Natural killer cell (primary cell): ENCODE measurements around the gene R3HDM1. TPM values are rescaled to one million over a fixed set of nuclear protein-coding genes. Genes with fewer than 3 reads are reported as not detected.

Experiments used
- ATAC-seq, 3 donors: fragments of 150-1000 bp in 2 of 3; fragments of 200-7000 bp in 1 of 3; cut with Tn5 transposase; 1 replicate in 1 of 3; 2 replicates in 2 of 3; pipeline ENCODE4 v1.10.0; 2021; ENCODE audit warnings: mild to moderate bottlenecking in 2 of 3, moderate library complexity in 2 of 3
- DNase-seq, 2 donors: peaks; one replicate each; pipeline versions ENCODE4 v3.0.0 to v3.0.0-alpha.2; 2013 to 2021; ENCODE audit warnings: mixed read lengths in 1 of 2
- H3K27ac ChIP-seq: one replicate; pipeline ENCODE4 v1.5.1; 2013; ENCODE audit warnings: mild to moderate bottlenecking, low read length
- H3K27me3 ChIP-seq: one replicate; pipeline ENCODE4 v1.6.1; 2013; ENCODE audit warnings: low read length; ENCODE audit not compliant: control insufficient read depth, insufficient read depth
- H3K36me3 ChIP-seq: one replicate; pipeline ENCODE4 v1.6.1; 2013; ENCODE audit warnings: low read length; ENCODE audit not compliant: control insufficient read depth, insufficient read depth
- H3K4me1 ChIP-seq: one replicate; pipeline ENCODE4 v1.6.1; 2013; ENCODE audit warnings: low read length; ENCODE audit not compliant: control insufficient read depth, insufficient read depth
- H3K4me3 ChIP-seq: one replicate; pipeline ENCODE4 v1.5.1; 2013; ENCODE audit warnings: low read length
- H3K9me3 ChIP-seq: one replicate; pipeline ENCODE4 v1.6.1; 2013; ENCODE audit warnings: low read length; ENCODE audit not compliant: control insufficient read depth, insufficient read depth
- H3K27ac Mint-ChIP-seq, 2 donors: one replicate each; pipeline ENCODE4 v1.8.0; 2022; ENCODE audit warnings: mild to moderate bottlenecking in 2 of 2, mixed read lengths in 2 of 2, moderate library complexity in 1 of 2
- H3K27me3 Mint-ChIP-seq, 2 donors: one replicate each; pipeline ENCODE4 v1.8.0; 2022; ENCODE audit warnings: low read depth in 2 of 2, mixed read lengths in 2 of 2
- H3K36me3 Mint-ChIP-seq: one replicate; pipeline ENCODE4 v1.8.0; 2022; ENCODE audit warnings: mixed read lengths
- H3K4me1 Mint-ChIP-seq, 2 donors: one replicate each; pipeline ENCODE4 v1.8.0; 2022; ENCODE audit warnings: mixed read lengths in 2 of 2
- H3K4me3 Mint-ChIP-seq: one replicate; pipeline ENCODE4 v1.8.0; 2022; ENCODE audit warnings: mild to moderate bottlenecking, moderate library complexity, mixed read lengths
- H3K9me3 Mint-ChIP-seq, 2 donors: one replicate each; pipeline ENCODE4 v1.8.0; 2022; ENCODE audit warnings: mixed read lengths in 2 of 2
- WGBS: methylation state at CpG from one replicate; pipeline ENCODE4 v1.1.7; 2013; ENCODE audit warnings: missing lambda C conversion rate; ENCODE audit not compliant: insufficient coverage; 5-methylcytosine and 5-hydroxymethylcytosine counted together
- intact Hi-C: fragments of 100-400 bp; cut with micrococcal nuclease; formaldehyde crosslinking; loops from one replicate; pipeline ENCODE4 v1.14.2; 2022
- total RNA-seq, 4 donors: library from RNA; stranded (reverse); fragments of 120-200 nt in 1 of 4; gene quantifications; one replicate each; pipeline versions ENCODE4 v1.2.3 to v1.2.4, GENCODE V29; 2013 to 2022
- TF ChIP-seq, protein P1 (sequence below): fragments of 200-600 bp; IDR thresholded peaks from one replicate; pipeline ENCODE4 v1.8.0; 2022; ENCODE audit warnings: antibody characterized with exemption

The R3HDM1 gene
- total RNA-seq, 3 donors from 2014 or later (not counting 1 experiment from before 2014, with no cell fraction given) = 34.9 to 48.6 (median 39.7) TPM

DNA sequence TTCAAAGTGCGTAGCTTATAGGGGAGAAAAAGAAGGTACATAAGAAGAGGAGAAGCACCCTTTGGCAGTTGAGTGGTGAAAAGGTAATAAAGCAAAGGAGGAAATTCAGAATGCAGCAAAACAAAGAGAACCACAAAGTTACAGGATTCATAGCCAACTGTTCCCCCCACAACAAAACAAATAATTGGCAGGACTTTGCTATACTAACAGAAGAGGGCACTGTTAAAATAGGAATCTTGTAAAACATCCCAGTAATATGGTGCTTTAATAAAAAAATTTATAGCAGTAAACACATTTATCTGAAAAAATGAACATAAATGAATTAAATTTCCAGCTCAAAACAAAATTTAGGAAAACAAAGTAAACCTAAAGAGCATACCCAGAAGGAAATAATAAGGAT, 42.3 kb downstream of the R3HDM1 start:
- H3K27me3 Mint-ChIP-seq = no peaks in the 10 kb centered on the region
- ATAC-seq = no peak
- H3K9me3 ChIP-seq = no peaks in the 10 kb centered on the region
- WGBS = 100% methylated on average over 1 of the region's 1 CpG
- H3K4me1 ChIP-seq = no peaks in the 10 kb centered on the region
- DNase-seq = no peak
- intact Hi-C loops = no loop called here
- no peaks in the 10 kb centered on the region for H3K27me3 ChIP-seq
- TF ChIP-seq, protein P1, sequence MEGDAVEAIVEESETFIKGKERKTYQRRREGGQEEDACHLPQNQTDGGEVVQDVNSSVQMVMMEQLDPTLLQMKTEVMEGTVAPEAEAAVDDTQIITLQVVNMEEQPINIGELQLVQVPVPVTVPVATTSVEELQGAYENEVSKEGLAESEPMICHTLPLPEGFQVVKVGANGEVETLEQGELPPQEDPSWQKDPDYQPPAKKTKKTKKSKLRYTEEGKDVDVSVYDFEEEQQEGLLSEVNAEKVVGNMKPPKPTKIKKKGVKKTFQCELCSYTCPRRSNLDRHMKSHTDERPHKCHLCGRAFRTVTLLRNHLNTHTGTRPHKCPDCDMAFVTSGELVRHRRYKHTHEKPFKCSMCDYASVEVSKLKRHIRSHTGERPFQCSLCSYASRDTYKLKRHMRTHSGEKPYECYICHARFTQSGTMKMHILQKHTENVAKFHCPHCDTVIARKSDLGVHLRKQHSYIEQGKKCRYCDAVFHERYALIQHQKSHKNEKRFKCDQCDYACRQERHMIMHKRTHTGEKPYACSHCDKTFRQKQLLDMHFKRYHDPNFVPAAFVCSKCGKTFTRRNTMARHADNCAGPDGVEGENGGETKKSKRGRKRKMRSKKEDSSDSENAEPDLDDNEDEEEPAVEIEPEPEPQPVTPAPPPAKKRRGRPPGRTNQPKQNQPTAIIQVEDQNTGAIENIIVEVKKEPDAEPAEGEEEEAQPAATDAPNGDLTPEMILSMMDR = no peak
- peaks cover 9% of the 10 kb centered on the region for H3K36me3 Mint-ChIP-seq
- H3K4me3 ChIP-seq = no peak overlapping the region
- H3K36me3 ChIP-seq = peaks cover 3% of the 10 kb centered on the region
- no peak overlapping the region for H3K27ac ChIP-seq
- H3K4me3 Mint-ChIP-seq = no peak overlapping the region
- H3K4me1 Mint-ChIP-seq = no peaks in the 10 kb centered on the region
- no peaks in the 10 kb centered on the region for H3K9me3 Mint-ChIP-seq
- no peak overlapping the region for H3K27ac Mint-ChIP-seq

GRCh38 chr2:135581282-135581681, 50.0 kb downstream of the R3HDM1 start:
- ATAC-seq (no peak), DNase-seq (no peak)
- Mint-ChIP-seq H3K4me3 (no peak overlapping the region), H3K9me3 (no peaks in the 10 kb centered on the region), H3K27me3 (no peaks in the 10 kb centered on the region), H3K36me3 (no peaks in the 10 kb centered on the region), H3K4me1 (peaks cover 12 to 19% of the 10 kb centered on the region in 2 donors), H3K27ac (no peak overlapping the region)
- H3K4me3 ChIP-seq = no peak overlapping the region
- TF ChIP-seq, protein P1 = no peak
- H3K4me1 ChIP-seq = peaks cover 2% of the 10 kb centered on the region
- 86% methylated on average over 1 of the region's 3 CpGs for WGBS
- intact Hi-C loops = no loop called here
- H3K27me3 ChIP-seq = no peaks in the 10 kb centered on the region
- no peak overlapping the region for H3K27ac ChIP-seq
- H3K36me3 ChIP-seq = no peaks in the 10 kb centered on the region
- H3K9me3 ChIP-seq = no peaks in the 10 kb centered on the region

DNA sequence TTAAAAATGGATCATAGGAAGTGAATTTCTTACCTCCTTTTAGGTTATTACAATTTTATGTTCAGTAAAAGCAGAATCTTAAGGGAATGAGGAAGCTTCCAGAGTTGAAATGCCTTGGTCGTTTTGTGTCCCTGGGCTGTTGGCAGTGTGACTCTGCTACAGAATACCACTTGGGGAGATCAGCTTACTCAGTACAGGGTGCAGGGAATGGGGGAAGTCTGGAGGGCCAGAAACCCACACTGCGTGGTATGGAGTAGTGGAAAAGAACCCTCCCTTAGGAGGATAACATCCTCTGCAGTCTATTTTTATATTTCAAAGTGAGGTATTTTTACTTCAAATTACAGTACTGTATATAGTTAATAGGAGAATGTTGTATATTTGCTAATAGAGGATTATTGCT, 51.1 kb downstream of the R3HDM1 start:
- ATAC-seq = no peak
- intact Hi-C loops = no loop called here
- WGBS = 39% methylated on average over 1 of the region's 2 CpGs

GRCh38 chr2:135585586-135585985, 54.3 kb downstream of the R3HDM1 start:
- Mint-ChIP-seq H3K36me3 (no peaks in the 10 kb centered on the region), H3K4me1 (peaks cover 16 to 17% of the 10 kb centered on the region in 2 donors), H3K27ac (no peak overlapping the region), H3K9me3 (no peaks in the 10 kb centered on the region), H3K27me3 (no peaks in the 10 kb centered on the region), H3K4me3 (no peak overlapping the region)
- H3K36me3 ChIP-seq = no peaks in the 10 kb centered on the region
- TF ChIP-seq, protein P1 = no peak
- H3K4me1 ChIP-seq = no peaks in the 10 kb centered on the region
- ATAC-seq (no peak), DNase-seq (no peak)
- no peaks in the 10 kb centered on the region for H3K27me3 ChIP-seq
- no peaks in the 10 kb centered on the region for H3K9me3 ChIP-seq
- intact Hi-C loops = no loop called here
- WGBS = 92% methylated on average over 2 of the region's 2 CpGs
- H3K27ac ChIP-seq = no peak overlapping the region
- H3K4me3 ChIP-seq = no peak overlapping the region

More for the DNA sequence above, 51.1 kb downstream of the R3HDM1 start:
- H3K27me3 Mint-ChIP-seq = no peaks in the 10 kb centered on the region
- Histone ChIP-seq H3K4me3 (no peak overlapping the region), H3K9me3 (no peaks in the 10 kb centered on the region), H3K4me1 (peaks cover 2% of the 10 kb centered on the region), H3K36me3 (no peaks in the 10 kb centered on the region), H3K27me3 (no peaks in the 10 kb centered on the region), H3K27ac (no peak overlapping the region)
- H3K27ac Mint-ChIP-seq = no peak overlapping the region
- H3K9me3 Mint-ChIP-seq = no peaks in the 10 kb centered on the region
- H3K4me1 Mint-ChIP-seq = peaks cover 12 to 19% of the 10 kb centered on the region in 2 donors
- H3K36me3 Mint-ChIP-seq = no peaks in the 10 kb centered on the region
- no peak for DNase-seq
- no peak overlapping the region for H3K4me3 Mint-ChIP-seq
- TF ChIP-seq, protein P1 = no peak
